HG02610 (cell line): ENCODE measurements around the gene C2CD4B.

ENCODE experiments used
- ATAC-seq: cut with Tn5 transposase; IDR thresholded peaks from one replicate; pipeline ENCODE4 v1.9.1; 2021; ENCODE audit warnings: mild to moderate bottlenecking, moderate library complexity; ENCODE audit not compliant: unreplicated experiment

The C2CD4B gene

GRCh38 chr15:62150445-62150844, 14.6 kb downstream of the C2CD4B start:
- no peak for ATAC-seq

- no peak for ATAC-seq
These were observed 15.4 kb downstream of the C2CD4B start for GRCh38 chr15:62149729-62150128.

- no peak for ATAC-seq
These were observed 17.5 kb downstream of the C2CD4B start for GRCh38 chr15:62147551-62147950.

GRCh38 chr15:62147149-62147548, 17.9 kb downstream of the C2CD4B start:
- no peak for ATAC-seq

GRCh38 chr15:62145015-62145735, 19.9 kb downstream of the C2CD4B start:
- ATAC-seq: no peak

GRCh38 chr15:62142736-62143135, 22.3 kb downstream of the C2CD4B start:
- ATAC-seq: no peak

- ATAC-seq: no peak
These were observed 23.2 kb downstream of the C2CD4B start for GRCh38 chr15:62141643-62142588.

GRCh38 chr15:62141200-62141599, 23.9 kb downstream of the C2CD4B start:
- ATAC-seq: no peak

GRCh38 chr15:62138124-62138523, 27.0 kb downstream of the C2CD4B start:
- ATAC-seq: no peak

- ATAC-seq: no peak
These were observed 27.9 kb downstream of the C2CD4B start for GRCh38 chr15:62136911-62137865.

- no peak for ATAC-seq
These were observed 29.5 kb downstream of the C2CD4B start for GRCh38 chr15:62135532-62136134.

- no peak for ATAC-seq
These were observed 31.9 kb downstream of the C2CD4B start for GRCh38 chr15:62133141-62133540.

- ATAC-seq: no peak
These were observed 36.2 kb downstream of the C2CD4B start for GRCh38 chr15:62128916-62129315.

GRCh38 chr15:62126364-62126763, 38.7 kb downstream of the C2CD4B start:
- ATAC-seq: no peak

- no peak for ATAC-seq
These were observed 39.3 kb downstream of the C2CD4B start for GRCh38 chr15:62125773-62126172.

GRCh38 chr15:62124973-62125303, 40.1 kb downstream of the C2CD4B start:
- ATAC-seq: no peak

GRCh38 chr15:62124176-62124972, 40.7 kb downstream of the C2CD4B start:
- ATAC-seq: peak; percentile 53

- no peak for ATAC-seq
These were observed 42.8 kb downstream of the C2CD4B start for GRCh38 chr15:62122249-62122648.

GRCh38 chr15:62121273-62122015, 43.6 kb downstream of the C2CD4B start:
- no peak for ATAC-seq
